Smooth muscle cell (in vitro differentiated cells): ENCODE data around the gene ING5. TPM values are rescaled to one million over a fixed set of nuclear protein-coding genes. Genes with fewer than 3 reads are reported as not detected.

Source experiments
- DNase-seq: peaks from one replicate; lab custom pipeline; 2025; ENCODE audit not compliant: unreplicated experiment; lab: John Stamatoyannopoulos, UW
- H2AFZ ChIP-seq: fragments of 200-600 bp; sonication (generic); 2 replicates; pipeline ENCODE4 v1.6.0; 2016; ENCODE audit warnings: antibody characterized with exemption, low read depth, mild to moderate bottlenecking
- H3F3A ChIP-seq: fragments of 200-600 bp; sonication (generic); 2 replicates; pipeline ENCODE4 v1.6.0; 2017; ENCODE audit warnings: antibody characterized with exemption, low read depth
- H3K27ac ChIP-seq: fragments of 200-600 bp; sonication (generic); 2 replicates; pipeline ENCODE4 v1.5.1; 2016; ENCODE audit warnings: low read depth, mild to moderate bottlenecking
- H3K27me3 ChIP-seq: fragments of 200-600 bp; sonication (generic); 2 replicates; pipeline ENCODE4 v1.6.1; 2016; ENCODE audit warnings: low read depth, mild to moderate bottlenecking
- H3K36me3 ChIP-seq: fragments of 200-600 bp; sonication (generic); 2 replicates; pipeline ENCODE4 v1.5.1; 2016; ENCODE audit warnings: low read depth
- H3K4me1 ChIP-seq: fragments of 200-600 bp; sonication (generic); 2 replicates; pipeline ENCODE4 v1.5.1; 2016; ENCODE audit warnings: low read depth
- H3K4me2 ChIP-seq: fragments of 200-600 bp; sonication (generic); 2 replicates; pipeline ENCODE4 v1.6.0; 2016; ENCODE audit warnings: mild to moderate bottlenecking
- H3K4me3 ChIP-seq: fragments of 200-600 bp; sonication (generic); 2 replicates; pipeline ENCODE4 v1.5.1; 2016; ENCODE audit warnings: mild to moderate bottlenecking
- H3K79me2 ChIP-seq: fragments of 200-600 bp; sonication (generic); 2 replicates; pipeline ENCODE4 v1.6.0; 2016; ENCODE audit warnings: low read depth, mild to moderate bottlenecking
- H3K9ac ChIP-seq: fragments of 200-600 bp; sonication (generic); 2 replicates; pipeline ENCODE4 v1.6.0; 2016; ENCODE audit warnings: low read depth
- H3K9me3 ChIP-seq: fragments of 200-600 bp; sonication (generic); replicated peaks from 2 replicates; pipeline ENCODE4 v1.5.1; 2016; ENCODE audit warnings: low read depth
- H4K20me1 ChIP-seq: fragments of 200-600 bp; sonication (generic); 2 replicates; pipeline ENCODE4 v1.6.0; 2016; ENCODE audit warnings: low read depth
- WGBS: methylation state at CpG from one replicate; pipeline ENCODE4 v1.1.7; 2016; ENCODE audit warnings: low lambda C conversion rate; 5-methylcytosine and 5-hydroxymethylcytosine counted together
- polyA plus RNA-seq: library from polyadenylated mRNA; unstranded; fragments of >200 nt; fragmentation: Nextera tagmentation; extraction: Ambion mirVana; gene quantifications from 2 replicates; pipeline ENCODE4 v1.2.1, GENCODE V29; 2016
- total RNA-seq: library from RNA; depleted of rRNA; stranded (reverse); fragments of >200 nt; gene quantifications from 2 replicates; pipeline ENCODE4 v1.2.3, GENCODE V29; 2014
- TF ChIP-seq, protein P1 (sequence below): fragments of 200-600 bp; sonication (generic); IDR thresholded peaks from 2 replicates; pipeline ENCODE4 v1.5.1; 2017; ENCODE audit warnings: borderline replicate concordance, mild to moderate bottlenecking, antibody characterized with exemption; ENCODE audit not compliant: insufficient read depth, poor library complexity, severe bottlenecking

ING5 gene
- total and polyA plus RNA-seq, 2 experiments from 2014 or later, result 6.7 to 10.6 TPM

- H3K27me3 ChIP-seq, result no peaks in the 10 kb centered on the region
- H3K4me1 ChIP-seq, result no peaks in the 10 kb centered on the region
- H3F3A ChIP-seq, result no peaks in the 10 kb centered on the region
- H3K4me2 ChIP-seq, result peak overlapping the region; percentile 87
- no peaks in the 10 kb centered on the region for H3K79me2 ChIP-seq
- WGBS, result 95% methylated on average over 3 of the region's 3 CpGs
- H2AFZ ChIP-seq, result no peak overlapping the region
- H3K27ac ChIP-seq, result no peak overlapping the region
- H3K9ac ChIP-seq, result no peak overlapping the region
- H3K36me3 ChIP-seq, result no peaks in the 10 kb centered on the region
- DNase-seq, result no peak
- TF ChIP-seq, protein P1, sequence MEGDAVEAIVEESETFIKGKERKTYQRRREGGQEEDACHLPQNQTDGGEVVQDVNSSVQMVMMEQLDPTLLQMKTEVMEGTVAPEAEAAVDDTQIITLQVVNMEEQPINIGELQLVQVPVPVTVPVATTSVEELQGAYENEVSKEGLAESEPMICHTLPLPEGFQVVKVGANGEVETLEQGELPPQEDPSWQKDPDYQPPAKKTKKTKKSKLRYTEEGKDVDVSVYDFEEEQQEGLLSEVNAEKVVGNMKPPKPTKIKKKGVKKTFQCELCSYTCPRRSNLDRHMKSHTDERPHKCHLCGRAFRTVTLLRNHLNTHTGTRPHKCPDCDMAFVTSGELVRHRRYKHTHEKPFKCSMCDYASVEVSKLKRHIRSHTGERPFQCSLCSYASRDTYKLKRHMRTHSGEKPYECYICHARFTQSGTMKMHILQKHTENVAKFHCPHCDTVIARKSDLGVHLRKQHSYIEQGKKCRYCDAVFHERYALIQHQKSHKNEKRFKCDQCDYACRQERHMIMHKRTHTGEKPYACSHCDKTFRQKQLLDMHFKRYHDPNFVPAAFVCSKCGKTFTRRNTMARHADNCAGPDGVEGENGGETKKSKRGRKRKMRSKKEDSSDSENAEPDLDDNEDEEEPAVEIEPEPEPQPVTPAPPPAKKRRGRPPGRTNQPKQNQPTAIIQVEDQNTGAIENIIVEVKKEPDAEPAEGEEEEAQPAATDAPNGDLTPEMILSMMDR, result no peak
- H3K4me3 ChIP-seq, result peak overlapping the region; percentile 75
- H4K20me1 ChIP-seq, result peaks cover 35% of the 10 kb centered on the region
- H3K9me3 ChIP-seq, result no peaks in the 10 kb centered on the region
Observed at GRCh38 chr2:241736111-241736510, 34.3 kb downstream of the ING5 start.

- Histone ChIP-seq H3K4me3 (no peak overlapping the region), H3K9ac (no peak overlapping the region), H3K27me3 (no peaks in the 10 kb centered on the region), H2AFZ (no peak overlapping the region), H3K79me2 (no peaks in the 10 kb centered on the region), H3K27ac (no peak overlapping the region), H3K9me3 (no peaks in the 10 kb centered on the region), H3K36me3 (no peaks in the 10 kb centered on the region), H3F3A (no peaks in the 10 kb centered on the region), H4K20me1 (peaks cover 38% of the 10 kb centered on the region), H3K4me2 (no peak overlapping the region), H3K4me1 (no peaks in the 10 kb centered on the region)
- no peak for DNase-seq
- TF ChIP-seq, protein P1, result no peak
- 97% methylated on average over 17 of the region's 17 CpGs for WGBS
Observed at GRCh38 chr2:241738040-241738686, 36.3 kb downstream of the ING5 start.

- Histone ChIP-seq H3K36me3 (no peaks in the 10 kb centered on the region), H2AFZ (no peak overlapping the region), H3K9ac (no peak overlapping the region), H3K79me2 (no peaks in the 10 kb centered on the region), H3K27me3 (no peaks in the 10 kb centered on the region), H3K4me1 (no peaks in the 10 kb centered on the region), H3K27ac (no peak overlapping the region), H3K4me2 (no peak overlapping the region), H3F3A (no peaks in the 10 kb centered on the region), H3K4me3 (no peak overlapping the region), H4K20me1 (peaks cover 42% of the 10 kb centered on the region), H3K9me3 (no peaks in the 10 kb centered on the region)
- TF ChIP-seq, protein P1, result no peak
- WGBS, result 93% methylated on average over 15 of the region's 15 CpGs
- DNase-seq, result no peak
Observed at GRCh38 chr2:241739177-241739576, 37.3 kb downstream of the ING5 start.

GRCh38 chr2:241739651-241740050 is 37.8 kb downstream of the ING5 start:
- Histone ChIP-seq H3K27ac (no peak overlapping the region), H3K79me2 (no peaks in the 10 kb centered on the region), H2AFZ (no peak overlapping the region), H4K20me1 (peaks cover 42% of the 10 kb centered on the region), H3K27me3 (no peaks in the 10 kb centered on the region), H3K4me3 (no peak overlapping the region), H3K9ac (no peak overlapping the region), H3K9me3 (no peaks in the 10 kb centered on the region), H3K36me3 (no peaks in the 10 kb centered on the region), H3K4me2 (no peak overlapping the region), H3F3A (no peaks in the 10 kb centered on the region), H3K4me1 (no peaks in the 10 kb centered on the region)
- DNase-seq, result no peak
- WGBS, result 80% methylated on average over 12 of the region's 12 CpGs
- TF ChIP-seq, protein P1, result no peak
